Adrenal gland (tissue), 12 donors: Measurements from ENCODE around the gene SPACA4. TPM values are rescaled to one million over a fixed set of nuclear protein-coding genes. Genes with fewer than 3 reads are reported as not detected.

Experiments
- DNase-seq, 7 donors: peaks; one replicate each; pipeline ENCODE4 v3.0.0-alpha.2; 2019 to 2020
- H3K27ac ChIP-seq, 5 donors: fragments of 200-600 bp; sonication (generic) in 4 of 5; 1 replicate in 3 of 5; 2 replicates in 2 of 5; pipeline versions ENCODE4 v1.5.1 to v1.8.0; 2016 to 2020; ENCODE audit warnings: mild to moderate bottlenecking in 1 of 5
- H3K27me3 ChIP-seq: fragments of 200-600 bp; 2 replicates; pipeline ENCODE4 v1.8.0; 2021
- H3K36me3 ChIP-seq, 2 donors: fragments of 200-600 bp; replicated peaks in 1 of 2; 1 replicate in 1 of 2; 2 replicates in 1 of 2; pipeline versions ENCODE4 v1.5.1 to v1.8.0; 2018 to 2022
- H3K4me1 ChIP-seq, 2 donors: fragments of 200-600 bp; replicated peaks in 1 of 2; 1 replicate in 1 of 2; 2 replicates in 1 of 2; pipeline versions ENCODE4 v1.5.1 to v1.8.0; 2018 to 2021
- H3K4me3 ChIP-seq, 4 donors: fragments of 200-600 bp; sonication (generic) in 3 of 4; one replicate each; pipeline ENCODE4 v1.5.1; 2016 to 2018
- H3K9me3 ChIP-seq, 3 donors: fragments of 200-600 bp; sonication (generic) in 1 of 3; replicated peaks in 1 of 3; 1 replicate in 2 of 3; 2 replicates in 1 of 3; pipeline versions ENCODE4 v1.5.1 to v1.8.0; 2016 to 2021
- CTCF ChIP-seq, 6 experiments: fragments of 450-650 bp in 4 of 6; fragments of 200-600 bp in 2 of 6; sonication (generic) in 1 of 6; IDR thresholded peaks; 1 replicate in 5 of 6; 2 replicates in 1 of 6; pipeline versions ENCODE4 v1.5.1 to v1.8.0; 2016 to 2021; ENCODE audit warnings: antibody characterized with exemption in 6 of 6, mild to moderate bottlenecking in 2 of 6, moderate library complexity in 1 of 6
- POLR2A ChIP-seq, 2 donors: fragments of 450-650 bp; IDR thresholded peaks; one replicate each; pipeline ENCODE4 v1.6.1; 2017; ENCODE audit warnings: antibody characterized with exemption in 2 of 2, mild to moderate bottlenecking in 2 of 2, moderate library complexity in 1 of 2
- WGBS, 4 donors: extraction: QIAGEN DNeasy Blood & Tissue Kit in 2 of 4; methylation state at CpG; one replicate each; pipeline versions ENCODE4 v1.1.5 to v1.1.7; 2013 to 2017; 5-methylcytosine and 5-hydroxymethylcytosine counted together
- intact Hi-C, 2 donors: fragments of 100-400 bp; cut with DNase I; formaldehyde crosslinking; loops; one replicate each; pipeline versions ENCODE4 v1.14.1 to v1.15.0; 2022 to 2023
- polyA plus RNA-seq, 3 donors: library from polyadenylated mRNA; stranded (reverse); fragments of 200-250 nt in 2 of 3; fragments of 350-450 nt in 1 of 3; fragmentation: Illumina TruSeq in 1 of 3; extraction: RNeasy Lipid Tissue Mini Kit (QIAGEN cat#74804) in 1 of 3; gene quantifications; one replicate each; pipeline ENCODE4 v1.2.3, GENCODE V29; 2013 to 2014
- total RNA-seq, 9 donors: library from RNA; depleted of rRNA in 4 of 9; stranded (reverse); fragments of >200 nt in 4 of 9; fragments of 120-200 nt in 1 of 9; fragmentation: NEBNext Ultra II Directional in 1 of 9; extraction: Animal tissue kit (Norgen Biotek cat#: 25700) in 1 of 9; gene quantifications; one replicate each; pipeline versions ENCODE4 v1.1.0 to v1.2.4, GENCODE V29; 2013 to 2023
- donor health status: healthy with polysubstance abuse.
- donor health status: Bipolar disorder and iron deficiency.
- donor health status: DM: yes; HTN: yes; CAD: no.
- donor health status: DM: no; HTN: no; CAD: no.
- donor health status: DM: no; HTN: no; CAD: no.
- donor health status: DM: yes; HTN: yes; CAD: no.

SPACA4 gene
- total and polyA plus RNA-seq, 12 donors = not detected

DNA sequence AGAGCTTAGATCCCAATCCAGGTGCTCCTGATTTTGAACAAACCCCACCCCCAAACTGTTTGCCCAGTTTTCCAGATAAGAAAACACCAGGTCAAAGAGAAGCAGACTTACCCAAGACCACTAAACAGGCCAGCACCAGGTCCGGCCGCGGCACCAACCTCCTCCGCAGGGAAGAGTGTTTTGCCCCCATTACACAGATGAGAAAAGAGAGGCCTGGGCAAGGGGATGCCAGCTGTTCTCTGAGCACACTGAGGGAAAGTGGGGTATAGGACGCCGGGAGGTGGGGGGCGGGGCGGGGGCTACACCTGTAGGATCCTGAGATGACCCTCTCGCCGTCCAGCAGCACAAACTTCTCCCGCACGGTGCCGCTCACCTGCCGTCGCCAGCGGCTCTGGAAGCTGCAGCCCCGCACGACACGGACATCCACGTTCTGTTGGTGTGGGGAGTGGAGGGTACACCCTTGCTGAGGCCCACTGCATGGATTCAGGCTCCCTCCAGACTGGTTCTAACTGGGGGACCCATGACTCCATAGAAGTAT is 3.1 kb downstream of the SPACA4 start:
- no peak overlapping the region for H3K4me3 ChIP-seq
- no peaks in the 10 kb centered on the region for H3K36me3 ChIP-seq
- no peak overlapping the region for H3K27ac ChIP-seq
- peaks cover 0 to under 1% of the 10 kb centered on the region in 2 donors for H3K4me1 ChIP-seq
- no peaks in the 10 kb centered on the region for H3K27me3 ChIP-seq
- H3K9me3 ChIP-seq = no peaks in the 10 kb centered on the region
- no peak for DNase-seq
- WGBS, 4 donors = 88 to 100% (median 91%) methylated on average over 4 to 20 of the region's 20 CpGs
- intact Hi-C loops = no loop called here
- TF ChIP-seq POLR2A (IDR thresholded peaks at IDR 0.05) (no peak), CTCF (IDR thresholded peaks at IDR 0.05) (no peak)

DNA sequence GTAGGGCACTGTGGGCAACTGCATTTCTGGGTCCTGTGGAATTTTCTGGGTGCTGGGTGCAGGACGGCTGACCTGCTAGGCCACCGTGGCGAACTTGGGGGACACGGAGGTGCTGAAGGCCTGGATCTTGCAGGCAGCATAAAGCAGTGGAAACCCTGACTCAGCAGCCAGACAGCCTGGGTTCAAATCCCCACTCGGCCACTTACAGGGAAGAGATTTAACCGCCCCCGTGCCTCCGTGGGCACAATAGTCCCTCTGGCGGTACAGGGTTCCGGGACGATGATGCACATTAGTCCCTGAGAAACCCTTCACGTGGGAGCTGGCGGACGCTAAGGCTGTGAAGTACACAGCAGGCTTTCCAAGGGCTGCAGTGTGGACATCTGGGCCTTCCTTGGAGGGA is 5.3 kb downstream of the SPACA4 start:
- peaks cover 0 to 22% of the 10 kb centered on the region in 2 donors for H3K36me3 ChIP-seq
- TF ChIP-seq POLR2A (IDR thresholded peaks at IDR 0.05) (no peak), CTCF (IDR thresholded peaks at IDR 0.05) (no peak)
- peaks cover 0 to 7% of the 10 kb centered on the region in 2 donors for H3K4me1 ChIP-seq
- no peak for DNase-seq
- H3K27me3 ChIP-seq = no peaks in the 10 kb centered on the region
- H3K4me3 ChIP-seq = no peak overlapping the region
- H3K9me3 ChIP-seq = no peaks in the 10 kb centered on the region
- WGBS, 4 donors = 90 to 92% (median 91%) methylated on average over 13 to 14 of the region's 14 CpGs
- intact Hi-C loops = no loop called here
- no peak overlapping the region for H3K27ac ChIP-seq

- WGBS, 4 donors = 70 to 81% (median 75%) methylated on average over 15 to 39 of the region's 39 CpGs
- Histone ChIP-seq H3K27me3 (no peaks in the 10 kb centered on the region), H3K9me3 (no peaks in the 10 kb centered on the region), H3K36me3 (peaks cover 0 to 30% of the 10 kb centered on the region in 2 donors), H3K4me1 (peaks cover 10 to 21% of the 10 kb centered on the region in 2 donors), H3K27ac (no peak overlapping the region), H3K4me3 (no peak overlapping the region)
- intact Hi-C loops = no loop called here
- DNase-seq = peak in 4 of 7 donors; percentile 63 to 80 (median 70)
- TF ChIP-seq POLR2A (IDR thresholded peaks at IDR 0.05) (no peak), CTCF (IDR thresholded peaks at IDR 0.05) (no peak)
Measured at GRCh38 chr19:48613024-48613851, 6.7 kb downstream of the SPACA4 start.

DNA sequence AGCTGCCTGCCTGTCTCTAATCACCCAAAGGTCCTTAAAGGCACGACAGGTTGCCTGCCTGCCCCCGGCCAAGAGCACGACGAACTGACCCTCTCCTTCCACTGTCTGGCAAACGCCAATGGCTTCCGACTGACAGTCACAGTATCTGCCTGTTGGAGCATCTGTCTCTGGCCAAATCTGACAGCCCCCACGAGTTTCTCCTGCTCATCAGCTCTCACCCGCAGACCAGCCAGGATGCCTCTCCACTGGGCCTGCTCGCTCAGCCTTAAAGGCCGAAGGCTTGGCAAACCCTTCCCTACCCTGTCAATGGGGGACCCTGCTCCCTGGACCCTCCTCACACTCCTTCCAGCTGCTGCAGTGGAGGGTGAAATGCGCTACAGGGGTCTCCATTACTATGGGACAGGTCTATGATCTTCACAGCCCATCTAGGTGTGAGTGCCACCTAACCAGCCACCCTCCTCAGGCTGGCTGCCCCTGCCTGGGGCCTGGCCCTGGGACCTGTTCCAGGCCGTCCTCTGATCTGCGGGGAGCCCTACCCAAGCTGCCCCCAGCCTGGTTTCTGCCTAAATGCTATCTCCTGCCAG is 7.4 kb downstream of the SPACA4 start:
- no peaks in the 10 kb centered on the region for H3K27me3 ChIP-seq
- H3K36me3 ChIP-seq = peaks cover 0 to 30% of the 10 kb centered on the region in 2 donors
- TF ChIP-seq POLR2A (IDR thresholded peaks at IDR 0.05) = no peak
- 64 to 78% (median 65%) methylated on average over 8 to 13 of the region's 13 CpGs for WGBS, 4 donors
- no peak overlapping the region for H3K4me3 ChIP-seq
- H3K27ac ChIP-seq = peak overlapping the region in 1 of 5 donors; percentile 13
- no peaks in the 10 kb centered on the region for H3K9me3 ChIP-seq
- peak in 1 of 7 donors; percentile 30 for DNase-seq
- H3K4me1 ChIP-seq = peaks cover 11 to 23% of the 10 kb centered on the region in 2 donors
- intact Hi-C loops = no loop called here
